GM21723 (cell line): ENCODE measurements around the gene TIMM44.

Experiments used
- ATAC-seq: cut with Tn5 transposase; IDR thresholded peaks from one replicate; pipeline ENCODE4 v1.9.1; 2021; ENCODE audit warnings: mild to moderate bottlenecking, moderate library complexity; ENCODE audit not compliant: unreplicated experiment

The TIMM44 gene

DNA sequence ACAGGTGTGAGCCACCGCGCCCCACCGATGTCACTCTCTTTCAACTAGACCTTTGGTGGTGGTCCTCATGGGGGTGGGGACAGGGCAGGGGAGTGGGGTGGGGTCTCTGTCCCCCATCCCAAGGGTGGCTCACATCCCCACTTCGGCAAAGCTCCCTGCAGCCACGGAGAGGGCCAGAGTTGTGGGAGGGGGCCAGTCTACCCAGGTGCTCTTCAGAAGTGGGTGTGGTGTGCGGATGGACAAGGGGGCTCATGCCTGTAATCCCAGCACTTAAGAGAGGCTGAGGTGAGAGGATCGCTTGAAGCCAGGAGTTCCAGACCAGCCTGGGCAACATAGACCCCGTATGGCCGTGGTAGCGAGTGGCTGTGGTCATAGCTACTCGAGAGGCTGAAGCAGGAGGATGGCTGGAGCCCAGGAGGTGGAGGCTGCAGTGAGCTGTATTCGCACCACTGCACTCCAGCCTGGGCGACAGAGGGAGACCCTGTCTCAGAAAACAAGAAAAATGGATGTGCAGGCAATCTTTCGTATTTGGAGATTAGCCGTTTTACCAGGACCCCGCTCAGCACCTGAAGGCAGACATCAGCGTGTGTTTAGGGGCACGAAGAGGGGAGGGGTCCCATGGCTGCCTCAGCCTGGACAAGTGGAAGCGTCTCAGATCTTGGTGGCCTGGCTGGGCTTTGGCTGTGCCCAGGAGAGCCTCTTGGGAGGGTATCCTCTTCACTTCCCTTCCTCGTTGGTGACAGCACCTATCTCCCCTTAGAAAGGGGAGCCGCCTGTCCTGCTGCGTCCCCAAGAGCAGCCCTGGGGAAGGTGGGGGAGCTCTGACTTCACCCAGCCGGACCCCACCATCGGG lies 28.0 kb downstream of the TIMM44 start:
- ATAC-seq, result no peak

DNA sequence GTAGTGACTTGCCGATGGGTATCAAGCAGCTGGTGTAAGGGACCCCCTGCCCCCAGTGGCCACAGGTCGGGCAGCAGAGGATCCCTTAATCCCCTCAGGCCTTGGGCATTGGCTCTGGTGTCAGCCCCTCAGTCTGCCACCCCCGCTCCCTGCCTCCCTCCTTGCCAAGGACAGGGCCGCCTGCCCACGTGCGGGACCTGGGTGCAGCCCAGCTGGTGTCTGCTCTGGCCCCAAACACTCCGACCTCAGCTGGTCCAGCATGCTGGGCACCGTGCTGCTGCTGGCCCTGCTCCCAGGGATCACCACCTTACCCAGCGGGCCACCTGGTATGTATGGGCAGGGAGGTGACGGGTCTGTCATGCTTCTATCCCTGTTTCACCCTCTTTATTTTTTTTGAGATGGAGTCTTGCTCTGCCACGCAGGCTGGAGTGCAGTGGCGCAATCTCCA lies 28.8 kb downstream of the TIMM44 start, which contains the start of gene TGFBR3L:
TGFBR3L (plus strand) TSS at position 233 of the 448 bp plus-strand sequence.
- no peak for ATAC-seq

DNA sequence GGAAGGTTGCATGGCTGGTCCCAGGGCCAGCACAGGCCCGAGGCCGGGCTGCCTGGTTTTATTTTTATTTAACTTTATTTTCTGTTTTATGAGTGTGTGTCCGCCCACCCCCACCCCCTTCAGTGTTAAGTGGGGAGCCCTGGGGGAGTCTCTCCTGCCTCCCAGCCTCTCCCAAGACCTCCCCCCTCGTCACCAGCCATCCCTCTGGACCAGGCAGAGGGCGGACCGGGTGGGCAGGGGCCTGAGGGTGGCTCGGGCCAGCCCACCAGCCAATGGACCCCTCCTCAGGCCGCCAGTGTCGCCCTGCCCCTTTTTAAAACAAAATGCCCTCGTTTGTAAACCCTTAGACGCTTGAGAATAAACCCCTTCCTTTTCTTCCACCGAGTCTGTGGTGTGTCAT lies 29.4 kb downstream of the TIMM44 start:
- no peak for ATAC-seq

DNA sequence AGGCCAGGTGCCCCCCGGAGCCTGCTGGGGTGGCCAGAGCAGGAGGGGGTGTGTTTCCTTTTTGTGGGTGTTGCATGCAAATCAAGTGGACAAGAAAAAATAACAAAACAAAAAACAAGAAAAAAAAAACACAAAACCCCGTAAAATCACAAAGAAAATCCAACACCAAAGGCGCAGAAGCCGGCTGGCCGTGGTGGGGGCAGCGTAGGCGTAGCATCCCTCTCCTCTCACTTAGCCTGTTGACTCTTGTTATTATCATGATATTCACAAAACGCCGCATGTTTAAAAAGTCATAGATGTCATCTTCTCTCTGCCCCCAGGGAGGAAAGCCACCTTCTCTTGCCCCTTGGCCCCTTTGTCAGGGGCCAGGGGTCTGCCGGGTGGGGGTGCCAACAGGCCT lies 29.8 kb downstream of the TIMM44 start:
- ATAC-seq, result no peak

DNA sequence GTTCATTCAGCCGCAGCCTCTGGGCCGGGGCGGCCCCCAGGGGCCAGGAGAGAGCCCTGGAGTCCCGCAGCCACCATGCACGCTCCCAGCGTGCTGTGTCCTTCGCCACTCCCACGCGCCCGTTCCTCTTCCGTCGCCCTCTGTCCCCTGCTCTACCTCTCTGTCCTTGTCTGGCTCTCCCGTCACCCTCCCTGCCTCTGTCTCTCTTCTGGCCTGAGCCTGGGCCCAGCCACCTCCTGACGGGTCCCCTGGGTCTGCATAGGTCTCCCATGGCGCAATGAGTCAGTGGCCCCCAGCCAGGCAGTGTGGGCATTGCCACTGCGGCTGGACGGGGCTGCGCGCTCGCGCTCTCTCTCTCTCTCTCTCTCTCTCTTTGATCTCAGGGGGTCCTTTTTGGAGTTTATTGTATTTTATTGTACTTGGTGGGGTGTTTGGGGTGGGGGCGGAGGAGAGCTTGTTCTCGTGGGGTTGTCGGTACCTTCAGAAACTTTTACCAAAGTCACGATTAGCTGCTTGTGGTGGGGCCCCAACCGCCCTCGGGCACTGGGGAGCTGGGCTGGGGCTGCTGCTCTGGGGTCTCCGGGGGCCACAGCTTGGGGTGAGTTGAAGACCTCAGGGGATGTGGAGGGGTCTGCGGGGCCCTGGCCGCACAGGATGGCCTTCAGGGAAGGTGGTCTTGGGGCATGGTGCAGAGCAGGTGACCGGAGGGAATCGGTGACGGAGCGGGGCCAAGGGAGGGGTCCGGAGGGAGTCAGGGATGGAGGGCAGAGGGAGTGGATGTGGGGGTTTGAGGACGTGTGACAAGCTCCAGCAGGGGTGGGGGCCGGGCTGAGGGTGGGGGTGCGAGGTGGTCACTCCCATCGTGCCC lies 30.5 kb downstream of the TIMM44 start:
- no peak for ATAC-seq

DNA sequence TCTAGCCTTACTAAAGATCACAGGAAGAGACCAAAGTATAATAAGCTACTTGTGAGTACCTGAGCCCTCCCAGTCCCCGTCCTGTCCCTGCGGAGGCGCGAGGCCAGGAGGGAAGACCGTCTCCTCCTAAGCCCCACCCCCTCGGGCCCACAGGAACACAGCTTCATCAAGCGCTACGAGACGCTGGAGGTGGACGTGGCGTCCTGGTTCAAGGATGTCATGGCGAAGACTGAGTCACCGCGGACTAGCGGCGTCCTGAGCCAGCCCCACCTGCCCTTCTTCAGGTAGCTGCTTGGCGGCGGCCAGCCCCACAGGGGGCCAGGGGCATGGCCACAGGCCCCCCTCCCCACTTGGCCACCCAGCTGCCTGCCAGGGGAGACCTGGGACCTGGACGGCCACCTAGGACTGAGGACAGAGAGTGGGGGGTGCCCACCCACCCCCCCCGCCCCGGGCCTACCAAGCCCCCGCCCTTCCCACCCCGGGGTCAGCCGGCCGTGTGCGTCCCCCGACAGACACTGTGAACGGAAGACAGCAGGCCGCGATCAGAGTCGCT lies 31.2 kb downstream of the TIMM44 start:
- ATAC-seq, result no peak

DNA sequence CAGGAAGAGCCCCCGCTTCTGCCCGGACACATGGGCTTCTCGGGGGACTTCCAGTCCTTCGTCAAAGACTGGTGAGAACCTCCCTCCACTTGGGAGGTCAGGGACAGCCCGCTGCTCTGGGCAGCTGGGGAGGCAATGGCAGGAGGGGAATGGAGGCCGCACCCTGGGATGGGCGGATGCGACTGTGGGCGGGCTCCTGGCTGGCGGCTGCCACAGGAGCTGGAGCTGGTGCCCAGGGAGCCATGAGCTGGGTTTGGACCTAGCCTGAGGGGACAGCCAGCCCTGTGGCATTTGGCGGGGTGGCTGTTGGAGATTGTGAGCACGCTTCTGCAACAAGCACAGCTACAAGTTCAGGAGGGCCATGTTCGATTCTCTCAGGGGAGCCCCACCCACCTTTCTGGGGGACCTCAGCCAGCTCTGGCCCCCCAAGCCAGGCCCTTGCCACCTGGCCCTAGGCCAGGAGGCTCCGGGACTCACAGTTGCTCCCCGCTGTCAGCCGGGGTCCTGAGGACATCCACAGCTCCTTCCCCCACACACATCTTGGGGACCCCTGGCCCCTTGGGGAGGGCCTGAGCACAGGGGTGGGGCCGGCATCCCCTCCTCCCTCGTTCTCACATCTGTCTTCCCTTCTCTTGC lies 31.8 kb downstream of the TIMM44 start:
- ATAC-seq, result no peak

DNA sequence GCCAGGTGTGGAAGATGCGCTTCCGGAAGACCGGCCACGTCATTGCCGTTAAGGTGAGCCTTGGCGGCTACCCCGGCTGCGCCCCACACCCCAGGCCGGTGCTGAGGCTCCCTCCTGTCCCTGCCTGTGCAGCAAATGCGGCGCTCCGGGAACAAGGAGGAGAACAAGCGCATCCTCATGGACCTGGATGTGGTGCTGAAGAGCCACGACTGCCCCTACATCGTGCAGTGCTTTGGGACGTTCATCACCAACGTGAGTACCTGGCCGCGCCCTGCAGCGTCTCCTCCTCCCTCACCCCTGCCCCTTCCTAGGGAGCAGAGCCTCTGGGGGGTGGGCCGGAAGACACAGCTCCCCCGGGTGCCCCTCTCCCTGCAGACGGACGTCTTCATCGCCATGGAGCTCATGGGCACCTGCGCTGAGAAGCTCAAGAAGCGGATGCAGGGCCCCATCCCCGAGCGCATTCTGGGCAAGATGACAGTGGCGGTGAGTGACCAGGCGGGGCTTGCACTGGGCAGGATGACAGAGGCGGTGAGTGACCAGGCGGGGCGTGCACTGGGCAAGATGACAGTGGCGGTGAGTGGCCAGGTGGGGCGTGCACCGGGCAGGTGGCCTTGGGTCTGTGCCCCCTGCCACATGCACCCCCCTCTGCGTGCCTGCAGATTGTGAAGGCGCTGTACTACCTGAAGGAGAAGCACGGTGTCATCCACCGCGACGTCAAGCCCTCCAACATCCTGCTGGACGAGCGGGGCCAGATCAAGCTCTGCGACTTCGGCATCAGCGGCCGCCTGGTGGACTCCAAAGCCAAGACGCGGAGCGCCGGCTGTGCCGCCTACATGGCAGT lies 32.9 kb downstream of the TIMM44 start:
- no peak for ATAC-seq

DNA sequence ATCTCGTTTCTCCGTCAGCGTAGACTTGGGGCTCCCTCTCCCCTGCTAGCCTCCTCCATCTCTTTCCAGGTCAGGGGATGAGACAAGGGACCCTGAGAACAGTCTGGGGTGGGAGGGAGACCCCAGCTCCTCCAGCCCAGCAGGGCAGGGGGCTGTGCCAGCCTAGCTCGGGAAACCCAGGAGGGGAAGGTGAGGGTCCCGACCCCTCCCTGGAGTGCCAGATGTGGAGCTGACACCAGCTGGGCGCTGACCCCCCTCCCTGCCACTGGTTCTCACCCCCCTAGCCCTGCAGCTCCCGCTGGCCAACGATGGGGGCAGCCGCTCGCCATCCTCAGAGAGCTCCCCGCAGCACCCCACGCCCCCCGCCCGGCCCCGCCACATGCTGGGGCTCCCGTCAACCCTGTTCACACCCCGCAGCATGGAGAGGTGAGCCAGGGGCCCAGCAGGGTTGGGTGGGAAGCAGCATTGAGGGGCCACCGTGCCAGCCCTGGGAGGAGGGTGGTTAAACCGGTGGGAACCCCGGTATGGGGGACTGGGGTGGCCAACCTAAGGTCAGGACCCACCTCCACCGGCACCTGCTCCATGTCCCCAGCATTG lies 33.9 kb downstream of the TIMM44 start:
- no peak for ATAC-seq

DNA sequence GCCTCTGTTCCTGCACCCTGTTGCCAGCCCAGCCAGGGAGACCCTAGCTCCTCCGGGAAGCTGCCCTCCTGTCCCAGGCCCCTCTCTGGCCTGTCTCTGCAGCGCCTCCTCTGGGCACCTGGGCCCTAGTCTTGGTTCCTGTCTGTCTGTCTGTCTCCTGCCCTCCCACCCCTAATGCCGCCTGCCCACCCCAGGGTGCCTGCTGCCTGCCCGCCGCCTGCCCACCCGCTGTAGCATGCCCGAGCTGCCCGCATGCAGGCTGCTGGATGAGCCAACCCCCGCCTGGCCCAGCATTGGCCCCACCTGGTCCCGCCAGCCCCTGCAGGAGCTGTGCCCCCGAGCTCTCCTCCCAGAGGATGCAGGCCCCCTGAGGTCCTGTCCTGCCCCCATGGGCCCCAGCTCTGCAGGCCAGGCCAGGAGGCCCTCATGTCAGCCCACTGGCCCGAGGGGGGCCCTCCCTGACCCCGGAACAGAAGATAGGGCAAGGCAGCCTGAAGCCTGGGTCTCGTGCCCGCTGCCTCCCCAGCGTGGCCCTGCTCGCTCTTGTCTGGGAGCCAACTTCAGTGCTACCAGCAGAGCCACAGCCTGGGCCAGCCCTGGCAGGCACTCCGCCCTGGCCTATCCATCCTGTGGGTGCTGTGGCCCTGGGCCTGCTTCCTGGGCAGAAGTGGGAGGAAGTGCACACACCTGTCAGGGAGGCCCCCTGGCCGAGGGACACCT lies 34.6 kb downstream of the TIMM44 start:
- ATAC-seq, result no peak

DNA sequence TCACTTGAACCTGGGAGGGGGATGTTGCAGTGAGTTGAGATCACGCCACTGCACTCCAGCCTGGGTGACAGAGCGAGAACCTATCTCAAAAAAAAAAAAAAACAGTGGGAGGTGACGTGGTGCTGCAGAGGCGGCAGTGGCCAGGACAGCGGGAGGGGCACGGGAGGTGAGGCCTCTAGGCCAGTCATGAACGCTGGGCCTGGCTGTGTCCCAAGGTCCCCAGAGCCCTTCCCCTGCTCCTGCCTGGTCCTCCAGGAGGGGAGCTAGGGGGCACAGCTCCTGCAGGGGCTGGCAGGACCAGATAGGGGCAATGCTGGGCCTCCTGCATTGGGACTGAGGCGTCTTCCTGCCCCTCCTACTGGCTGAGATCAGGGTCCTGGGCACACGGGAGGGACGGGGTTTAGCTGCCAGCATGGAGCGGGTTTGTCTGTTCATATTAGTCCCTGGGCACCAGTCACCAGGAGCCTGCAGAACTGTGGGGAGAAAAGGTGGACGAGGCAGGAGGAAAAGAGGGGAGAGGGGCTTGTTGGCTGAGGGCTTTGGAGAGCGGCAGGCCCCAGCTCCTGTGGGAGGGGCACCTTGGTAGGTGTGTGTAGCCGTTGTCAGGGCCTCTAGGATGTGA lies 35.3 kb downstream of the TIMM44 start:
- no peak for ATAC-seq

DNA sequence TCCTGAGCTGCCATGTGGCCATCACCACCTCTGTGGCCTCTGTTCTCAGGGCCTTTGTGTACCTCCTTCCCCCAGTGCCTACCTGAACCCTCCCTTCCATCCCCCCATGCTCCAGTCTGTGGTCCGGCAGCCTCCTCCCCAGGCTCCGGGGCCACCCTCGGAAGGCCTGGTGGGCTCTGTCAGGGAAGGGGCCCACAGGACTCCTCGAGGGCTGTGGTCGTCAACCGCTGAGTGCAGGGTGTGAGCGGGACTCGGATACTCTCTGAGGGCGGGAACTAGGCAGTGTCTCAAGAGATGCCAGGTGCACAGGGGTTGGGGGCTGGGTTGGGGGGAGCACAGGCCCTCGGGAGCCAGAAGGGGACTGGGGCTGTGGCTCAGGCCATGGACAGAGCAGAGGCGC lies 35.9 kb downstream of the TIMM44 start:
- no peak for ATAC-seq

DNA sequence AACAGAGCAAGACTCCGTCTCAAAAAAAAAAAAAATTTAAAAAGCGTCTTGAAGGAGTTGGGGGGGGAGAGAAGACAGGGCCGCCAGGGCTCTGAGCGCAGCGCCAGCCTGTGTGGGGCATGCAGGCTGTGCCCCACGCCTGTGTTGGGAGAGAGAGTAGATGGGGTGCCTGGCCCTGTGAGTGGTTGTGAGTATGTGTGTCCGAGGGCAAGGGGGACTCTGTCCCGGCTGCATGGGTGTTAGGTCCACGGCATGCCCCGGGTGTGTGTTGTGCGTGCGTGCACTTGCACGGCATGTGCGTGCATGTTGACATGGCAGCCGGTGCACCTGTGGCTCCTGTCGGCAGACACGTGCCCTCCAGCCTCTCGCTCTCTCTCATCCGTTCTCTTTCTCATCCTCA lies 36.3 kb downstream of the TIMM44 start:
- ATAC-seq, result no peak

DNA sequence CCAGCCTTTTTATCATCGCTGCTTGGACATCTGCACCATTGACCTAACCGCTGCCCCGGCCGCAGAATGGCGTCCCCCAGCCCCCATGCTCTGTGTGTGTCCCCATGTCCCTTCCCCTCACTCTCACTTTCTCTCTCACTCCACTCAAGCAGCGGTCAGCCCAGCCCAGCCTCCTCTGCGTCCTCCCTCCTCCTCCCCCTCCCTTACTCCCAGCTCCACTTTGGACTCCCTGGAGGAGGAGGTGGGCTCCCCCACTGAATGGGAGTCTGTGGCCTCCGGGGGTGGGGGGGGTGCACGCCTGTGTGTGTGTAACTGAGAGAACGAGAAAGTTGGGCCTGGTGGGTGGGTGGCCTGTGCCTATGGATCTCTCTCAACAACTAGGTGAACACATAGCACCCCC lies 37.6 kb downstream of the TIMM44 start:
- no peak for ATAC-seq

DNA sequence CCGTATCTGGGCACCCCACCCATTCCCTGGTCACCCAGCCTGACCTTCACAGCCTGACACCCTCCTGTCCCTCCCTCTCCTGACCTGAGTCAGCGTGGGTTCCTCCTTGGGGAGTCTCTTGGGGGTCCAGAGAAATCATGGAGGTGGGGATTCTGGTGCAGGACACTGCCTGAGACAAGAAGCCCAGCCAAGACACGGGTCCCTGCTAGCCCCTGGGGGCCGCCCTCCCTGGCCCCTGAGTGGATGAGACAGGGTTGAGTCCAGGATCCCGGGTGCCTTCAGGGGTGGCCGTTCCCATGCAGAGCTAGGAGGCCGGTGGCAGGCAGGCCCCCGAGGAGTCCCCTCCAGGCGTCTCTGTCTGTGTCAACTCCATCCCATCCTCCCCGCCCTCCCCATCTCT lies 38.2 kb downstream of the TIMM44 start:
- no peak for ATAC-seq

DNA sequence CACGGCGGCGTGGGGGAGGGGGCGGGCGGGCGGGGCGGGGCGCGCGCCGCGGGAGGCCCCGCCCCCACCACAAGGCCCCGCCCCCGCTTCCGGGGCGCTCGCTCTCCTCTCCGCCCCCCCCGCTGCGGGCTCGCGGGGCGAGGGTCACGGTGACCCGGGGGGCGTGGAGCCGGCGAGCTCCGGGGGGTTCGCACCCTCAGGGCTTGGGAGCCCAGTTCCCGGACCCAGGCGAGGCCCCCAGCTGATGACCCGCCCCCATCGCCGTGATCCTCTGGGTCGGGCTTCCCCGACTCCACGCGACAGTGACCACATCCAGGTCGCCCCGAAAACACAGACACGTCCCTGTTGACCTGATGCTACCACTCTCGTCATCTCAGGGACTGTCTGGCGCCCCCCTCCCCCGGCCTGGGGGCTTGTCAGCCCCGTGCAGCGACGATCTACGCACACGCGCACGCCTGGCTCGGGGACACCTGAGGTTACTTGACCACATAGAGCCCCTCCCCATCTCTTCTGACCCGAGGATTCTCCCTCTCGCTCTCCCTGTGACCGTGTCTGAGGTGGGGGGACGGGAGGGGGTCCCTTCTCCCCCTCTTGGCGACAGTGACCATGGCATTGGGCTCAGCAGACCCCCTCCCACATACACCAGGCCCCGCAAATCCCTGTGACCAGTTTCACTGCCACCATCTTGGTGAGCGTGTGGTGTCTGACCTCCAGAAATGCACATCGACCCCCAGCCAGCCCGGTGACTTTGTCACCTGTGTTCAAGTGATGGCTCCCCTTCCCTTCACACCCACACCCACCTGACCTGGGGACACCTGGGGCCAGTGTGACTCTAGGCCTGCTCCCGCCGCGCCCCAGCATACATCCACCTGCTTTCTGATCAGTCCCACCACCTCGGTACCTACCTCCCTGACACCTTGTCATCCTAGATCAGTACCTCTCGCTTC lies 39.1 kb downstream of the TIMM44 start:
- peak; percentile 27 for ATAC-seq

DNA sequence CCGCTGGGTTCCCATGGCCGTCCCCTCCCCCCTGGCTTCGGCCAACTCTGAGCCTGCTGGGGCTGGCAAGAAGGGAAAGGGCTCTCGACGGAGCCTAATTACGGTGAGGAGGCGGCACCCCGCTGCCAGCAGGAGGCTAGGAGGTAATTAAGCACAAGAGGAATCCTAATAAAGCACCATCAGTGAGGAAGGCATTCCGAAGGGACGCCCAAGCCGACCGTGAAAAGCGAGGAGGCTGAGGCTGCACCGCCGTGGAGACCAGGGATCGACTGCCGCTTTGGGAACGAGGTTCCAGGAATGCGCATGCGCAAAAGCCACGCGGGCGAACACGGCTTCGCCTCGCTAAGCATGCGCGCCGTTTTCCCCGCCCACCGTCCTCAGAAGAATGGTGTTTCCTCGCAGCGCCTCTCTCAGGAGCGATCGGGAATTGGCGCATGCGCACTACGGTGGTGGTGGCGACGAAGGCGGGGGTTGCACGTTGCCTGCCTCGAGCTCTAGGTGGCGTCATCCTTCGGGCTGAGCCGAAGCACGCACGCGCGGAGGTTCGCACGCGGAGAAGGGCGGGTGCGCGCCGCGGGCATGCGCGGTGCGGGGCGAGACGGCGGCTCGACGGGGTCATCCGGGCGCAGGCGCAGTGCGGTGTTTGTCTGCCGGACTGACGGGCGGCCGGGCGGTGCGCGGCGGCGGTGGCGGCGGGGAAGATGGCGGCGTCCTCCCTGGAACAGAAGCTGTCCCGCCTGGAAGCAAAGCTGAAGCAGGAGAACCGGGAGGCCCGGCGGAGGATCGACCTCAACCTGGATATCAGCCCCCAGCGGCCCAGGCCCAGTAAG lies 40.0 kb downstream of the TIMM44 start, which contains the start of gene MAP2K7:
MAP2K7 (plus strand) TSS at position 634 of the 830 bp plus-strand sequence; CDS start at position 702, 68 bp downstream.
- ATAC-seq, result peak; percentile 72
